Measurements from ENCODE around the gene CD59. TPM values are rescaled to one million over a fixed set of nuclear protein-coding genes. Genes with fewer than 3 reads are reported as not detected.

The CD59 gene
- total and polyA plus RNA-seq, 2 of the 13 experiments (the other 11 are each of a cell fraction or from before 2014, with no cell fraction given): 127 to 289 TPM

GRCh38 chr11:33691066-33691864 is 45.0 kb downstream of the CD59 start (continued):
- no peak for TF ChIP-seq DNMT1 (CRISPR knock-in tag; IDR thresholded peaks at IDR 0.05)
- no peak for TF ChIP-seq SRF (IDR thresholded peaks at IDR 0.05; ENCODE audit: low read depth, low read length)
- peak; percentile 39; the same call in 1 of the 2 replicates for TF ChIP-seq RXRA (CRISPR knock-in tag; IDR thresholded peaks at IDR 0.05)
- TF ChIP-seq ZMYM2 (CRISPR knock-in tag; IDR thresholded peaks at IDR 0.05): 0 out of 2 replicates have a peak, but pooled peaks have one; percentile 14
- no peak for TF ChIP-seq TGIF2 (CRISPR knock-in tag; IDR thresholded peaks at IDR 0.05)
- TF ChIP-seq NFATC3 (CRISPR knock-in tag; IDR thresholded peaks at IDR 0.05): no peak
- no peak for TF ChIP-seq ZSCAN9 (CRISPR knock-in tag; IDR thresholded peaks at IDR 0.05; ENCODE audit: borderline replicate concordance)
- TF ChIP-seq FIP1L1 (IDR thresholded peaks at IDR 0.05; ENCODE audit: borderline replicate concordance, insufficient read depth, low read depth, low read length): no peak
- TF ChIP-seq SPEN (CRISPR knock-in tag; IDR thresholded peaks at IDR 0.05; ENCODE audit: low read depth): no peak
- TF ChIP-seq, protein P1, sequence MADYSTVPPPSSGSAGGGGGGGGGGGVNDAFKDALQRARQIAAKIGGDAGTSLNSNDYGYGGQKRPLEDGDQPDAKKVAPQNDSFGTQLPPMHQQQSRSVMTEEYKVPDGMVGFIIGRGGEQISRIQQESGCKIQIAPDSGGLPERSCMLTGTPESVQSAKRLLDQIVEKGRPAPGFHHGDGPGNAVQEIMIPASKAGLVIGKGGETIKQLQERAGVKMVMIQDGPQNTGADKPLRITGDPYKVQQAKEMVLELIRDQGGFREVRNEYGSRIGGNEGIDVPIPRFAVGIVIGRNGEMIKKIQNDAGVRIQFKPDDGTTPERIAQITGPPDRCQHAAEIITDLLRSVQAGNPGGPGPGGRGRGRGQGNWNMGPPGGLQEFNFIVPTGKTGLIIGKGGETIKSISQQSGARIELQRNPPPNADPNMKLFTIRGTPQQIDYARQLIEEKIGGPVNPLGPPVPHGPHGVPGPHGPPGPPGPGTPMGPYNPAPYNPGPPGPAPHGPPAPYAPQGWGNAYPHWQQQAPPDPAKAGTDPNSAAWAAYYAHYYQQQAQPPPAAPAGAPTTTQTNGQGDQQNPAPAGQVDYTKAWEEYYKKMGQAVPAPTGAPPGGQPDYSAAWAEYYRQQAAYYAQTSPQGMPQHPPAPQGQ (CRISPR knock-in tag; IDR thresholded peaks at IDR 0.05; ENCODE audit: borderline replicate concordance): no peak
- no peak for TF ChIP-seq ZNF552 (CRISPR knock-in tag; IDR thresholded peaks at IDR 0.05; ENCODE audit: borderline replicate concordance)
- TF ChIP-seq NR2F6 (IDR thresholded peaks at IDR 0.05): peak; percentile 24
- TF ChIP-seq NR2F6 (CRISPR knock-in tag; IDR thresholded peaks at IDR 0.05): peak; percentile 53; the same call in 1 of the 2 replicates
- no peak for TF ChIP-seq FOXM1 (CRISPR knock-in tag; IDR thresholded peaks at IDR 0.05)
- TF ChIP-seq PRMT3 (CRISPR knock-in tag; IDR thresholded peaks at IDR 0.05; ENCODE audit: borderline replicate concordance, low read depth): no peak
- no peak for TF ChIP-seq MAFG (CRISPR knock-in tag; IDR thresholded peaks at IDR 0.05)
- no peak for TF ChIP-seq ZNF562 (CRISPR knock-in tag; IDR thresholded peaks at IDR 0.05; ENCODE audit: borderline replicate concordance)
- peak in 1 of 2 experiments; percentile 45; a peak in 1 of 4 replicates for TF ChIP-seq NR2F1 (CRISPR knock-in tag; IDR thresholded peaks at IDR 0.05)
- TF ChIP-seq ETS1 (CRISPR knock-in tag; IDR thresholded peaks at IDR 0.05): no peak
- TF ChIP-seq PPARG (CRISPR knock-in tag; conservative IDR thresholded peaks at IDR 0.05): peak; percentile 87
- TF ChIP-seq, protein P2, sequence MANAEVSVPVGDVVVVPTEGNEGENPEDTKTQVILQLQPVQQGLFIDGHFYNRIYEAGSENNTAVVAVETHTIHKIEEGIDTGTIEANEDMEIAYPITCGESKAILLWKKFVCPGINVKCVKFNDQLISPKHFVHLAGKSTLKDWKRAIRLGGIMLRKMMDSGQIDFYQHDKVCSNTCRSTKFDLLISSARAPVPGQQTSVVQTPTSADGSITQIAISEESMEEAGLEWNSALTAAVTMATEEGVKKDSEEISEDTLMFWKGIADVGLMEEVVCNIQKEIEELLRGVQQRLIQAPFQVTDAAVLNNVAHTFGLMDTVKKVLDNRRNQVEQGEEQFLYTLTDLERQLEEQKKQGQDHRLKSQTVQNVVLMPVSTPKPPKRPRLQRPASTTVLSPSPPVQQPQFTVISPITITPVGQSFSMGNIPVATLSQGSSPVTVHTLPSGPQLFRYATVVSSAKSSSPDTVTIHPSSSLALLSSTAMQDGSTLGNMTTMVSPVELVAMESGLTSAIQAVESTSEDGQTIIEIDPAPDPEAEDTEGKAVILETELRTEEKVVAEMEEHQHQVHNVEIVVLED (CRISPR knock-in tag; IDR thresholded peaks at IDR 0.05; ENCODE audit: borderline replicate concordance): no peak
- TF ChIP-seq ZNF746 (CRISPR knock-in tag; IDR thresholded peaks at IDR 0.05): peak; percentile 54; the same call in 1 of the 2 replicates
- no peak for TF ChIP-seq EED (CRISPR knock-in tag; IDR thresholded peaks at IDR 0.05)
- TF ChIP-seq ZFP36L1 (CRISPR knock-in tag; IDR thresholded peaks at IDR 0.05): 0 out of 2 replicates have a peak, but pooled peaks have one; percentile 45
- 0 out of 2 replicates have a peak, but pooled peaks have one; percentile 29 for TF ChIP-seq ZNF652 (CRISPR knock-in tag; IDR thresholded peaks at IDR 0.05; ENCODE audit: borderline replicate concordance, low read depth)
- peak; percentile 66; the same call in 1 of the 2 replicates for TF ChIP-seq FOXK1 (CRISPR knock-in tag; IDR thresholded peaks at IDR 0.05; ENCODE audit: borderline replicate concordance, low read depth)

All from HepG2 (cell line).